Activated T-helper 1 cell treated with anti-CD3 and anti-CD28 coated beads, Interleukin-12 subunit alpha, Interleukin-12 subunit beta, Interleukin-2, Interleukin-4 antibody, amounts not matched to agents 30 ng/mL and 10 ng/mL and 1 ng/mL, durations not matched to agents 14 hours and 24 hours and 36 hours (primary cell): ENCODE results near the gene KCNN1. TPM values are rescaled to one million over a fixed set of nuclear protein-coding genes. Genes with fewer than 3 reads are reported as not detected.
A peak's percentile ranks its signal among the peaks of the same experiment; 100 is the strongest.

Experiments used
- DNase-seq: peaks from one replicate; pipeline ENCODE4 v3.0.0; 2021; ENCODE audit warnings: low spot score
- H3K27ac Mint-ChIP-seq: one replicate; pipeline ENCODE4 v1.8.0; 2021; ENCODE audit warnings: mild to moderate bottlenecking, mixed read lengths
- H3K27me3 Mint-ChIP-seq: one replicate; pipeline ENCODE4 v1.8.0; 2022; ENCODE audit warnings: mild to moderate bottlenecking, moderate library complexity, mixed read lengths; ENCODE audit not compliant: insufficient read depth
- H3K36me3 Mint-ChIP-seq: one replicate; pipeline ENCODE4 v1.8.0; 2021; ENCODE audit warnings: low read depth, mixed read lengths
- H3K4me1 Mint-ChIP-seq: one replicate; pipeline ENCODE4 v1.8.0; 2021; ENCODE audit warnings: low read depth, mixed read lengths
- H3K4me3 Mint-ChIP-seq: one replicate; pipeline ENCODE4 v1.8.0; 2021; ENCODE audit warnings: mild to moderate bottlenecking, moderate library complexity, mixed read lengths
- H3K9me3 Mint-ChIP-seq: one replicate; pipeline ENCODE4 v1.8.0; 2021; ENCODE audit warnings: mixed read lengths
- intact Hi-C: fragments of 100-400 bp; cut with micrococcal nuclease; formaldehyde crosslinking; loops from one replicate; pipeline ENCODE4 v1.15.1; 2024
- total RNA-seq: library from RNA; stranded (reverse); gene quantifications from 2 replicates; pipeline ENCODE4 v1.2.3, GENCODE V29; 2022

KCNN1 gene
- total RNA-seq, 1 donor from 2014 or later, result not detected

- H3K36me3 Mint-ChIP-seq, result no peaks in the 10 kb centered on the region
- peaks cover 2% of the 10 kb centered on the region for H3K27me3 Mint-ChIP-seq
- H3K4me3 Mint-ChIP-seq, result no peak overlapping the region
- no peak for DNase-seq
- no peaks in the 10 kb centered on the region for H3K9me3 Mint-ChIP-seq
- no peaks in the 10 kb centered on the region for H3K4me1 Mint-ChIP-seq
- no peak overlapping the region for H3K27ac Mint-ChIP-seq
- intact Hi-C loops, result no loop called here
Observed at GRCh38 chr19:17988161-17988560, 21.3 kb downstream of the KCNN1 start.

GRCh38 chr19:17989425-17990094 is 22.7 kb downstream of the KCNN1 start:
- no peaks in the 10 kb centered on the region for H3K4me1 Mint-ChIP-seq
- peaks cover 2% of the 10 kb centered on the region for H3K27me3 Mint-ChIP-seq
- H3K4me3 Mint-ChIP-seq, result no peak overlapping the region
- H3K9me3 Mint-ChIP-seq, result no peaks in the 10 kb centered on the region
- no peak for DNase-seq
- H3K27ac Mint-ChIP-seq, result no peak overlapping the region
- no peaks in the 10 kb centered on the region for H3K36me3 Mint-ChIP-seq
- intact Hi-C loops, result no loop called here

GRCh38 chr19:17993076-17993813 is 26.3 kb downstream of the KCNN1 start:
- no peak overlapping the region for H3K4me3 Mint-ChIP-seq
- H3K27me3 Mint-ChIP-seq, result peaks cover 8% of the 10 kb centered on the region
- peaks cover 7% of the 10 kb centered on the region for H3K4me1 Mint-ChIP-seq
- intact Hi-C loops, result no loop called here
- H3K9me3 Mint-ChIP-seq, result no peaks in the 10 kb centered on the region
- no peak overlapping the region for H3K27ac Mint-ChIP-seq
- DNase-seq, result no peak
- H3K36me3 Mint-ChIP-seq, result no peaks in the 10 kb centered on the region

GRCh38 chr19:17996826-17997316 is 30.0 kb downstream of the KCNN1 start:
- Mint-ChIP-seq H3K27me3 (peaks cover 6% of the 10 kb centered on the region), H3K4me3 (no peak overlapping the region), H3K4me1 (peaks cover 19% of the 10 kb centered on the region), H3K36me3 (peaks cover 2% of the 10 kb centered on the region), H3K9me3 (no peaks in the 10 kb centered on the region), H3K27ac (no peak overlapping the region)
- intact Hi-C loops, result loop anchor here (1.0 to 5.0 kb wide), 4 partner anchors 51 to 138 kb away; partner anchors contain the start of genes RPL18A and SLC5A5
- peak; percentile 81 for DNase-seq

- Mint-ChIP-seq H3K36me3 (peaks cover 8% of the 10 kb centered on the region), H3K4me3 (no peak overlapping the region), H3K27me3 (peaks cover 6% of the 10 kb centered on the region), H3K4me1 (peaks cover 26% of the 10 kb centered on the region), H3K9me3 (no peaks in the 10 kb centered on the region), H3K27ac (no peak overlapping the region)
- no peak for DNase-seq
- intact Hi-C loops, result loop anchor here (1.0 to 5.0 kb wide), 4 partner anchors 52 to 139 kb away; partner anchors contain the start of genes RPL18A and SLC5A5
Observed at GRCh38 chr19:17997969-17998826, 31.3 kb downstream of the KCNN1 start.

- DNase-seq, result no peak
- H3K27ac Mint-ChIP-seq, result no peak overlapping the region
- no peaks in the 10 kb centered on the region for H3K9me3 Mint-ChIP-seq
- peak overlapping the region; percentile 34 for H3K4me3 Mint-ChIP-seq
- intact Hi-C loops, result loop anchor here (5.0 kb wide), 1 partner anchor 126 kb away; the partner anchor contains the start of gene SLC5A5
- H3K36me3 Mint-ChIP-seq, result peaks cover 8% of the 10 kb centered on the region
- peaks cover 26% of the 10 kb centered on the region for H3K4me1 Mint-ChIP-seq
- H3K27me3 Mint-ChIP-seq, result peaks cover 6% of the 10 kb centered on the region
Observed at GRCh38 chr19:17998827-17999150, 31.9 kb downstream of the KCNN1 start.

GRCh38 chr19:17999684-18000479 is 33.0 kb downstream of the KCNN1 start:
- Mint-ChIP-seq H3K36me3 (peaks cover 8% of the 10 kb centered on the region), H3K27me3 (peaks cover 6% of the 10 kb centered on the region), H3K27ac (peak overlapping the region; percentile 95), H3K4me1 (peaks cover 26% of the 10 kb centered on the region), H3K9me3 (no peaks in the 10 kb centered on the region), H3K4me3 (peak overlapping the region; percentile 81)
- DNase-seq, result no peak
- intact Hi-C loops, result loop anchor here (1.0 to 10.0 kb wide), 3 partner anchors 8 to 325 kb away; partner anchors contain the start of genes ARRDC2, LSM4 and SLC5A5

- Mint-ChIP-seq H3K27me3 (peaks cover 6% of the 10 kb centered on the region), H3K36me3 (peaks cover 9% of the 10 kb centered on the region), H3K27ac (peak overlapping the region; percentile 95), H3K4me1 (peaks cover 26% of the 10 kb centered on the region), H3K4me3 (peak overlapping the region; percentile 81), H3K9me3 (no peaks in the 10 kb centered on the region)
- intact Hi-C loops, result loop anchor here (1.0 to 10.0 kb wide), 2 partner anchors 8 to 324 kb away; partner anchors contain the start of genes ARRDC2 and LSM4
- DNase-seq, result no peak
Observed at GRCh38 chr19:18000480-18000914, 33.6 kb downstream of the KCNN1 start.

- Mint-ChIP-seq H3K4me1 (peaks cover 27% of the 10 kb centered on the region), H3K27ac (peak overlapping the region; percentile 95), H3K4me3 (peak overlapping the region; percentile 92), H3K36me3 (peaks cover 9% of the 10 kb centered on the region), H3K9me3 (no peaks in the 10 kb centered on the region), H3K27me3 (peaks cover 2% of the 10 kb centered on the region)
- DNase-seq, result peak; percentile 86
- intact Hi-C loops, result loop anchor here (1.0 to 10.0 kb wide), 2 partner anchors 7 to 324 kb away; partner anchors contain the start of genes ARRDC2 and LSM4
Observed at GRCh38 chr19:18000915-18001776, 34.2 kb downstream of the KCNN1 start.

- H3K27me3 Mint-ChIP-seq, result no peaks in the 10 kb centered on the region
- peak overlapping the region; percentile 84 for H3K27ac Mint-ChIP-seq
- no peak for DNase-seq
- H3K4me1 Mint-ChIP-seq, result peaks cover 30% of the 10 kb centered on the region
- H3K4me3 Mint-ChIP-seq, result peak overlapping the region; percentile 92
- intact Hi-C loops, result loop anchor here (10.0 kb wide), 1 partner anchor 323 kb away; the partner anchor contains the start of gene LSM4
- no peaks in the 10 kb centered on the region for H3K9me3 Mint-ChIP-seq
- H3K36me3 Mint-ChIP-seq, result peaks cover 11% of the 10 kb centered on the region
Observed at GRCh38 chr19:18001777-18002345, 35.0 kb downstream of the KCNN1 start.
